Endodermal cell (in vitro differentiated cells): ENCODE results near the gene MPZL2. TPM values are rescaled to one million over a fixed set of nuclear protein-coding genes. Genes with fewer than 3 reads are reported as not detected.

Experiments used
- DNase-seq: peaks from one replicate; pipeline ENCODE4 v3.0.0-alpha.2; 2017
- H3K27ac ChIP-seq: 2 replicates; pipeline ENCODE4 v1.5.1; 2013; ENCODE audit warnings: mild to moderate bottlenecking, low read depth, low read length, moderate library complexity
- H3K27me3 ChIP-seq: 2 replicates; pipeline ENCODE4 v1.6.1; 2013; ENCODE audit warnings: mild to moderate bottlenecking, low read length, moderate library complexity; ENCODE audit not compliant: insufficient read depth, control insufficient read depth, poor library complexity, severe bottlenecking
- H3K36me3 ChIP-seq: 2 replicates; pipeline ENCODE4 v1.7.0; 2013; ENCODE audit warnings: mild to moderate bottlenecking, low read length, moderate library complexity; ENCODE audit not compliant: control insufficient read depth, insufficient read depth
- H3K4me1 ChIP-seq: one replicate; pipeline ENCODE4 v1.7.0; 2013; ENCODE audit warnings: low read length; ENCODE audit not compliant: control insufficient read depth, insufficient read depth
- H3K4me3 ChIP-seq: 2 replicates; pipeline ENCODE4 v1.5.1; 2013; ENCODE audit warnings: mild to moderate bottlenecking, low read length, moderate library complexity
- H3K9ac ChIP-seq: 2 replicates; pipeline ENCODE4 v1.6.1; 2013; ENCODE audit warnings: mild to moderate bottlenecking, low read length, moderate library complexity; ENCODE audit not compliant: poor library complexity, severe bottlenecking; ENCODE audit errors: extremely low read depth
- H3K9me3 ChIP-seq: 2 replicates; pipeline ENCODE4 v1.6.1; 2013; ENCODE audit warnings: mild to moderate bottlenecking, low read length, moderate library complexity; ENCODE audit not compliant: control insufficient read depth
- H3K27ac Mint-ChIP-seq: 2 replicates; pipeline ENCODE4 v1.8.0; 2020; ENCODE audit warnings: mixed read lengths
- H3K27me3 Mint-ChIP-seq: 2 replicates; pipeline ENCODE4 v1.8.0; 2021; ENCODE audit warnings: mild to moderate bottlenecking, mixed read lengths; ENCODE audit not compliant: insufficient read depth
- H3K36me3 Mint-ChIP-seq: 2 replicates; pipeline ENCODE4 v1.8.0; 2020; ENCODE audit warnings: low read depth, mixed read lengths
- H3K4me1 Mint-ChIP-seq: 2 replicates; pipeline ENCODE4 v1.8.0; 2020; ENCODE audit warnings: mixed read lengths
- H3K4me3 Mint-ChIP-seq: 2 replicates; pipeline ENCODE4 v1.8.0; 2020; ENCODE audit warnings: mild to moderate bottlenecking, moderate library complexity, mixed read lengths
- H3K9me3 Mint-ChIP-seq: 2 replicates; pipeline ENCODE4 v1.8.0; 2020; ENCODE audit warnings: mild to moderate bottlenecking, mixed read lengths
- WGBS, 2 experiments: methylation state at CpG; one replicate each; pipeline versions ENCODE4 v1.1.5 to v1.1.7; 2013; ENCODE audit warnings: missing lambda C conversion rate in 2 of 2, mixed read lengths in 1 of 2; ENCODE audit not compliant: insufficient coverage in 1 of 2, insufficient read length in 1 of 2; 5-methylcytosine and 5-hydroxymethylcytosine counted together
- total RNA-seq, 2 donors: library from RNA; stranded (reverse); fragmentation: NEBNext Ultra II Directional in 1 of 2; extraction: Animal tissue kit (Norgen Biotek cat#: 25700) in 1 of 2; gene quantifications; 2 replicates in 1 of 2; 3 replicates in 1 of 2; pipeline ENCODE4 v1.2.1, GENCODE V29; 2021
- TF ChIP-seq, protein P1 (sequence below): fragments of 200-600 bp; sonication (generic); conservative IDR thresholded peaks from 2 replicates; pipeline ENCODE4 v1.5.0; 2021; ENCODE audit warnings: antibody characterized with exemption, mild to moderate bottlenecking

The MPZL2 gene
- total RNA-seq, 2 donors from 2014 or later = 3.2 to 4.4 TPM

- no peak overlapping the region for H3K27ac ChIP-seq
- Mint-ChIP-seq H3K4me1 (no peaks in the 10 kb centered on the region), H3K36me3 (no peaks in the 10 kb centered on the region), H3K27me3 (peaks cover 20% of the 10 kb centered on the region), H3K9me3 (no peaks in the 10 kb centered on the region), H3K27ac (no peak overlapping the region), H3K4me3 (no peak overlapping the region)
- no peak overlapping the region for H3K9ac ChIP-seq
- H3K4me1 ChIP-seq = no peaks in the 10 kb centered on the region
- TF ChIP-seq, protein P1, sequence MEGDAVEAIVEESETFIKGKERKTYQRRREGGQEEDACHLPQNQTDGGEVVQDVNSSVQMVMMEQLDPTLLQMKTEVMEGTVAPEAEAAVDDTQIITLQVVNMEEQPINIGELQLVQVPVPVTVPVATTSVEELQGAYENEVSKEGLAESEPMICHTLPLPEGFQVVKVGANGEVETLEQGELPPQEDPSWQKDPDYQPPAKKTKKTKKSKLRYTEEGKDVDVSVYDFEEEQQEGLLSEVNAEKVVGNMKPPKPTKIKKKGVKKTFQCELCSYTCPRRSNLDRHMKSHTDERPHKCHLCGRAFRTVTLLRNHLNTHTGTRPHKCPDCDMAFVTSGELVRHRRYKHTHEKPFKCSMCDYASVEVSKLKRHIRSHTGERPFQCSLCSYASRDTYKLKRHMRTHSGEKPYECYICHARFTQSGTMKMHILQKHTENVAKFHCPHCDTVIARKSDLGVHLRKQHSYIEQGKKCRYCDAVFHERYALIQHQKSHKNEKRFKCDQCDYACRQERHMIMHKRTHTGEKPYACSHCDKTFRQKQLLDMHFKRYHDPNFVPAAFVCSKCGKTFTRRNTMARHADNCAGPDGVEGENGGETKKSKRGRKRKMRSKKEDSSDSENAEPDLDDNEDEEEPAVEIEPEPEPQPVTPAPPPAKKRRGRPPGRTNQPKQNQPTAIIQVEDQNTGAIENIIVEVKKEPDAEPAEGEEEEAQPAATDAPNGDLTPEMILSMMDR = no peak
- H3K4me3 ChIP-seq = no peak overlapping the region
- H3K27me3 ChIP-seq = no peaks in the 10 kb centered on the region
- no peaks in the 10 kb centered on the region for H3K36me3 ChIP-seq
- no peaks in the 10 kb centered on the region for H3K9me3 ChIP-seq
- 63 to 73% methylated on average over 3 to 4 of the region's 4 CpGs for WGBS, 2 experiments
- no peak for DNase-seq
Observed at GRCh38 chr11:118222437-118222836, 41.7 kb downstream of the MPZL2 start.

- WGBS, 2 experiments = 84 to 100% methylated on average over 2 to 5 of the region's 5 CpGs
- Histone ChIP-seq H3K27me3 (no peaks in the 10 kb centered on the region), H3K4me3 (no peak overlapping the region), H3K4me1 (no peaks in the 10 kb centered on the region), H3K9ac (no peak overlapping the region), H3K27ac (no peak overlapping the region), H3K36me3 (no peaks in the 10 kb centered on the region), H3K9me3 (no peaks in the 10 kb centered on the region)
- no peaks in the 10 kb centered on the region for H3K9me3 Mint-ChIP-seq
- H3K27ac Mint-ChIP-seq = no peak overlapping the region
- H3K4me1 Mint-ChIP-seq = peaks cover 3% of the 10 kb centered on the region
- peaks cover 20% of the 10 kb centered on the region for H3K27me3 Mint-ChIP-seq
- TF ChIP-seq, protein P1 = no peak
- no peaks in the 10 kb centered on the region for H3K36me3 Mint-ChIP-seq
- H3K4me3 Mint-ChIP-seq = no peak overlapping the region
- DNase-seq = no peak
Observed at GRCh38 chr11:118221419-118221818, 42.7 kb downstream of the MPZL2 start.

GRCh38 chr11:118219732-118220131 is 44.4 kb downstream of the MPZL2 start:
- WGBS, 2 experiments = 100% methylated on average over 1 of the region's 1 CpG; no CpG with 5 or more reads in 1 of the 2 experiments

More at GRCh38 chr11:118219732-118220131, 44.4 kb downstream of the MPZL2 start:
- no peak overlapping the region for H3K27ac ChIP-seq
- H3K27me3 ChIP-seq = no peaks in the 10 kb centered on the region
- no peak overlapping the region for H3K27ac Mint-ChIP-seq
- no peaks in the 10 kb centered on the region for H3K36me3 ChIP-seq
- H3K4me1 ChIP-seq = no peaks in the 10 kb centered on the region
- DNase-seq = no peak
- peaks cover 16% of the 10 kb centered on the region for H3K27me3 Mint-ChIP-seq
- no peaks in the 10 kb centered on the region for H3K36me3 Mint-ChIP-seq
- H3K9me3 ChIP-seq = no peaks in the 10 kb centered on the region
- H3K9me3 Mint-ChIP-seq = no peaks in the 10 kb centered on the region
- TF ChIP-seq, protein P1 = no peak
- H3K4me3 ChIP-seq = no peak overlapping the region
- H3K4me1 Mint-ChIP-seq = peaks cover 3% of the 10 kb centered on the region
- H3K4me3 Mint-ChIP-seq = no peak overlapping the region
- H3K9ac ChIP-seq = no peak overlapping the region
